Rectal smooth muscle tissue (tissue), 1 donor: ENCODE results near the gene STK32C.

Experiments used
- H3K27ac ChIP-seq: one replicate; pipeline ENCODE4 v1.7.0; 2013; ENCODE audit warnings: low read depth, low read length, inconsistent platforms
- H3K27me3 ChIP-seq: one replicate; pipeline ENCODE4 v1.7.0; 2013; ENCODE audit warnings: low read length; ENCODE audit not compliant: control insufficient read depth, insufficient read depth
- H3K36me3 ChIP-seq: one replicate; pipeline ENCODE4 v1.7.0; 2013; ENCODE audit warnings: low read length; ENCODE audit not compliant: control insufficient read depth, insufficient read depth
- H3K4me1 ChIP-seq: one replicate; pipeline ENCODE4 v1.7.0; 2013; ENCODE audit warnings: low read length; ENCODE audit not compliant: control insufficient read depth, insufficient read depth
- H3K4me3 ChIP-seq: one replicate; pipeline ENCODE4 v1.7.0; 2013; ENCODE audit warnings: low read length
- H3K9ac ChIP-seq: one replicate; pipeline ENCODE4 v1.7.0; 2013; ENCODE audit warnings: low read length

Gene STK32C

GRCh38 chr10:132255489-132256344 lies 52.0 kb downstream of the STK32C start:
- no peak overlapping the region for H3K4me3 ChIP-seq
- no peak overlapping the region for H3K27ac ChIP-seq
- no peak overlapping the region for H3K9ac ChIP-seq
- H3K27me3 ChIP-seq, result no peaks in the 10 kb centered on the region
- no peaks in the 10 kb centered on the region for H3K4me1 ChIP-seq
- H3K36me3 ChIP-seq, result no peaks in the 10 kb centered on the region

DNA sequence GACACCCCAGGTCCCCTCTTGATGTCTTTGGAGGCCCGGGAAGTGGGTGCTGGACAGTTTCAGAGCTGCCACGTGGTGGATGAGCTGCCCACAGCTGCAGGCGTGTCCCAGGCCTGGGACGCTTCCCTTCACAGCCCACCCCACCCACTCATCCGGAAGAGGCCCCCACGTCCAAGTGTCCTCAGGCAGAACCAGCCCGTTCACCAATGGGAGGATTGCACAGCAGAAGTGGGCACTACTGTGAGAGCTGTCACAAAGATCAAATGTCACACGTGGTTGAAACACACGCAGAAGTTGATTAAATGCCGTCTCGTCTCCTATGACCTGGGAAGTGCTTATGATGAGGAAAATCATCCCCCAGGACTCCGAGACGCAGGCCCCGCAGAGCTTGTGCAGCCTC lies 52.9 kb downstream of the STK32C start:
- H3K4me1 ChIP-seq, result no peaks in the 10 kb centered on the region
- H3K27ac ChIP-seq, result no peak overlapping the region
- no peak overlapping the region for H3K4me3 ChIP-seq
- H3K27me3 ChIP-seq, result no peaks in the 10 kb centered on the region
- no peaks in the 10 kb centered on the region for H3K36me3 ChIP-seq
- H3K9ac ChIP-seq, result no peak overlapping the region

- no peaks in the 10 kb centered on the region for H3K36me3 ChIP-seq
- H3K27me3 ChIP-seq, result no peaks in the 10 kb centered on the region
- no peak overlapping the region for H3K4me3 ChIP-seq
- H3K4me1 ChIP-seq, result no peaks in the 10 kb centered on the region
- H3K9ac ChIP-seq, result no peak overlapping the region
- no peak overlapping the region for H3K27ac ChIP-seq
These were observed 54.6 kb downstream of the STK32C start for GRCh38 chr10:132253092-132253687.

GRCh38 chr10:132252412-132252811 lies 55.3 kb downstream of the STK32C start:
- no peaks in the 10 kb centered on the region for H3K4me1 ChIP-seq
- no peaks in the 10 kb centered on the region for H3K36me3 ChIP-seq
- no peak overlapping the region for H3K4me3 ChIP-seq
- H3K27me3 ChIP-seq, result no peaks in the 10 kb centered on the region
- no peak overlapping the region for H3K9ac ChIP-seq
- H3K27ac ChIP-seq, result no peak overlapping the region

DNA sequence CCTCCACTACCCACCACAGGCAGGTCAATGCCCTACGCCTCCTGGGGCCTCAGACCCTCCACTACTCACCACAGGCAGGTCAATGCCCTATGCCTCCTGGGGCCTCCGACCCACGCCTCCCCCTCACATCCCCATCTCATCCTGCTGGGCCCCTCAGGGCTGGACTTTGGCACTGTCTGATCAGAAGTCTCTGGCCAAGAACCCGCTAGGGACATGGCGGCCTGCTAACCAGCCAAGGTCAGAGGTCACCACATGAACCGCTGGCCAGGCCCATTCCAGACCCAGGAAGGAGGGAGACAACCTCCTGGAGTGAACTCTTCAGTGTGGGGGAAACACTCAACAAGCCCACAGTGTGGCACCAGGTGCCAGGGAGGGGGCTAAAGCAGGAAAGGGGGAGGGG lies 55.8 kb downstream of the STK32C start:
- Histone ChIP-seq H3K9ac (no peak overlapping the region), H3K4me3 (no peak overlapping the region), H3K4me1 (no peaks in the 10 kb centered on the region), H3K27me3 (no peaks in the 10 kb centered on the region), H3K36me3 (no peaks in the 10 kb centered on the region), H3K27ac (no peak overlapping the region)

- Histone ChIP-seq H3K27me3 (no peaks in the 10 kb centered on the region), H3K4me1 (no peaks in the 10 kb centered on the region), H3K36me3 (no peaks in the 10 kb centered on the region), H3K4me3 (no peak overlapping the region), H3K9ac (no peak overlapping the region), H3K27ac (no peak overlapping the region)
These were observed 57.0 kb downstream of the STK32C start for GRCh38 chr10:132250481-132251475.

GRCh38 chr10:132249824-132250375 lies 57.9 kb downstream of the STK32C start:
- Histone ChIP-seq H3K4me1 (no peaks in the 10 kb centered on the region), H3K9ac (no peak overlapping the region), H3K4me3 (no peak overlapping the region), H3K27ac (no peak overlapping the region), H3K27me3 (no peaks in the 10 kb centered on the region), H3K36me3 (no peaks in the 10 kb centered on the region)

- no peak overlapping the region for H3K27ac ChIP-seq
- no peak overlapping the region for H3K4me3 ChIP-seq
- no peaks in the 10 kb centered on the region for H3K4me1 ChIP-seq
- no peaks in the 10 kb centered on the region for H3K36me3 ChIP-seq
- no peaks in the 10 kb centered on the region for H3K27me3 ChIP-seq
- H3K9ac ChIP-seq, result no peak overlapping the region
These were observed 58.5 kb downstream of the STK32C start for GRCh38 chr10:132249226-132249724.

GRCh38 chr10:132248455-132249225 lies 59.1 kb downstream of the STK32C start:
- Histone ChIP-seq H3K4me3 (peak overlapping the region; percentile 4), H3K27me3 (no peaks in the 10 kb centered on the region), H3K36me3 (no peaks in the 10 kb centered on the region), H3K4me1 (no peaks in the 10 kb centered on the region), H3K27ac (no peak overlapping the region), H3K9ac (no peak overlapping the region)

DNA sequence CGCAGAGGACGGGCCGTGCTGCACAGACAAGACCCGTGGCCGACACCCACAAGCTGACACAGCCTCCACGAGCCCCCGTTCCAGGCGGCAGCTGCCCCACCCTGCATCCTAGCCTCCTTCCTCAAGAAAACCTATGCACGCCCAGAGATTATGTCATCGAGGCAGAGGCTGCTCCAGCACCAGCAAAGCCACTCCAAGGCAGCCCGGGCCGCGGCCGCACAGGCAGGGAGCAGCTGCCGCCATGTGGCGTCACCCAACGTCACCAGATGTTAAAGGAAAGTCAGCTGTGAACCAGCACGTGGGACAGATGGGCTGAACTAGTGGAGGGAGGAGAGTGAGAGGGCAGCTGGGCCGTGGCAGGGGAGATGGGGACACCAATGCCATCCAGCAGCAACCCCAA lies 59.8 kb downstream of the STK32C start:
- Histone ChIP-seq H3K27me3 (no peaks in the 10 kb centered on the region), H3K36me3 (no peaks in the 10 kb centered on the region), H3K9ac (no peak overlapping the region), H3K4me3 (no peak overlapping the region), H3K4me1 (no peaks in the 10 kb centered on the region), H3K27ac (no peak overlapping the region)

DNA sequence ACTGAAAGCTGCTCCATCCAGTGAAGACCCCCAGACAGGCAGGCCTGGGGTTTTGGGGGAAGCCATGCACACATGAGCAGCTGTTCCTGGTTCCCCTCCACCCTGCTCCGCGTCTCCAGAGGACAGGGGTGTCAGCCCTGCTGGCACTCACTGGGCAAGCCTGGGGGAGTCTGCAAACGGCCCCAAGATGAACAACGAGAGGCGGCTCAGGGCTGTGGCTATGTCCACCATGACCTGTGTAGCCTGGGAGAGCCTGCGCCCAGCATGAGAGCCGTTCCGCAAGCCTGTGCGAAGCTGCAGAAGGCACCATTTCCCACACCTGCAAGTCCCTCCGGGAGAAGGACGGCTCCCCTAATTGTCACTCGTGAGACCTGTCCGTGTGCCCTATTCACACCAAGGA lies 61.5 kb downstream of the STK32C start:
- Histone ChIP-seq H3K9ac (no peak overlapping the region), H3K4me3 (no peak overlapping the region), H3K27me3 (no peaks in the 10 kb centered on the region), H3K36me3 (no peaks in the 10 kb centered on the region), H3K4me1 (no peaks in the 10 kb centered on the region), H3K27ac (no peak overlapping the region)
